Lower leg skin (tissue), 4 donors: ENCODE measurements around the gene CRY2. TPM values are rescaled to one million over a fixed set of nuclear protein-coding genes. Genes with fewer than 3 reads are reported as not detected.
A peak's percentile ranks its signal among the peaks of the same experiment; 100 is the strongest.

Experiments used
- DNase-seq, 2 donors: peaks; one replicate each; pipeline ENCODE4 v3.0.0-alpha.2; 2019; ENCODE audit warnings: low spot score in 2 of 2
- H3K4me3 ChIP-seq: fragments of 200-600 bp; sonication (generic); 2 replicates; pipeline ENCODE4 v1.5.1; 2017; ENCODE audit warnings: mild to moderate bottlenecking, low read depth; ENCODE audit not compliant: poor library complexity, severe bottlenecking
- POLR2A ChIP-seq, 2 donors: fragments of 450-650 bp; IDR thresholded peaks; one replicate each; pipeline ENCODE4 v1.6.1; 2016 to 2017; ENCODE audit warnings: antibody characterized with exemption in 2 of 2, mild to moderate bottlenecking in 1 of 2, moderate library complexity in 1 of 2
- WGBS, 2 donors: methylation state at CpG; one replicate each; pipeline ENCODE4 v1.1.5; 2018; 5-methylcytosine and 5-hydroxymethylcytosine counted together
- intact Hi-C: fragments of 100-400 bp; cut with DNase I; formaldehyde crosslinking; loops from one replicate; pipeline ENCODE4 v1.15.0; 2023; ENCODE audit warnings: low total_unique reads
- total RNA-seq, 4 donors: library from RNA; depleted of rRNA; stranded (reverse); fragments of >200 nt; gene quantifications; one replicate each; pipeline ENCODE4 v1.1.0, GENCODE V29; 2016
- TF ChIP-seq, protein P1 (sequence below), 3 donors: fragments of 450-650 bp; IDR thresholded peaks; one replicate each; pipeline ENCODE4 v1.5.1; 2016; ENCODE audit warnings: antibody characterized with exemption in 3 of 3, mild to moderate bottlenecking in 3 of 3, moderate library complexity in 2 of 3

CRY2 gene
- total RNA-seq, 4 donors from 2014 or later = 59.6 to 92.1 (median 70.1) TPM

DNA sequence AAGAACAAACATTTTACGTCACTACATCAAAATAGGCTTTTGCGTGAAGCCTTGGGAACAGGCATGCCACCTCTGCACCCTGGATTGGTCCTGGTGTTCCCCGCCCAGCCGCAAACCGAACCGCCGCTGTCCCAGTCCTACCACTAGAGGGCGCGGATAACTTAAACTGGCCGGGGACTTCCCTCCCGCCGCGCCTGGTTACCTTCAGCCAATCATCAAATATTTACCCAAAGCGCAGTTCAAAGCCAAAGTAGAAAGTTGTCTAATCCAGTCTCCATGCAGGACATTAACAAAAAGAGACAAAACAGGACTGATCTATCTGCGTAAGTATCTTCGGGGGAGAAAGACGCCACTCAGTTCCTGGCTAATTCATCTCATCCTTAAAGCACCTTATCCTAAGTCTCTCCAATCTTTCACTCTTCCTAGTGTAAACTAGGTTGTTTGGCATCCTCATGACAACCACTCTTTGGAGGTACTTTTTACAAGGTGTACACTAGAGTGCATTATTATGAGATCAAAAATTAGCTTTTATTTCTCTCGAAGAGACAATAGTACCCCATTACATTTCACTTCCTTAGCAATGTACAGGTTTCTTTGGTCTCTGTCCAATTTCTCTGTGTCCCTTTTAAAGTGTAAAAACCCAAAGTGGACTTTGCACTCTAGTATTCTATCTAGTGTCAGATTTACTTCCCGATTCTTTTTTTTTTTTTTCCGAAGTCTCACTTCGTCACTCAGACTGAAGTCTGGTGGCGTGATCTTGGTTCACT lies 3.9 kb upstream of the CRY2 start:
- no peak overlapping the region for H3K4me3 ChIP-seq
- intact Hi-C loops = no loop called here
- 17% methylated on average over 22 of the region's 22 CpGs for WGBS, 2 donors

DNA sequence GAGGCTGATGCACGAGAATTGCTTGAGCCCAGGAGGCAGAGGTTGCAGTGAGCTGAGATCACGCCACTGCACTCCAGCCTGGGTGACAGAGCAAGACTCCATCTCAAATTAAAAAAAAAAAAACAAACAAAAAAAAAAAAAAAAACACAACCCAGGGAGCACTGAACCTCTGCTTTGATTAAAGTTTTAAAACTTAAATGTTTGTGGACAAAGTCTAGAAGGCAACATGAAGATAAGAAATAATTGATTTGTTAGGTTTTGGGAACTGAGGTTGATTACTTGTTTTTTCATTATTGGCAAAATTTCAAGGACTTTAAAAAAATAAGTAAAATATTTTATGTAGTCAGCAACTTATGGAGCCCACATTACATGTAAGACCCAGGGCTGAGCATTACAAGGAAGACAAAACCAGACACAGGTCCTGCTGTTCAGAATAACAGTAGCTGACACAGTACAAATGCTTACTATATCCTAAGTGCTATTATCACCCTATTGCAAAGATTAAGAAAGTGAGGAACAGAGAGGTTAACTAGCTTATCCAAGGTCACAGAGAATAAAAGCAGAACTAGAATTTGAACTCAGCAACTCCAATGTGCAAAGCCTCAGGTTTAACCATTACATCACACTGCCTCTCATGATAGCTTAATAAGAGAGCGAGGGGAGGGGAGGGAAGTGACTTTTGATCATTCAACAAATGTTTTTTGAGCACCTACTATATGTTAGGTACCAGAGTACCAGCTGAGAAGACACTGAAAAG lies 2.3 kb upstream of the CRY2 start:
- no peak overlapping the region for H3K4me3 ChIP-seq
- intact Hi-C loops = no loop called here
- TF ChIP-seq POLR2A (IDR thresholded peaks at IDR 0.05) = no peak
- TF ChIP-seq, protein P1, sequence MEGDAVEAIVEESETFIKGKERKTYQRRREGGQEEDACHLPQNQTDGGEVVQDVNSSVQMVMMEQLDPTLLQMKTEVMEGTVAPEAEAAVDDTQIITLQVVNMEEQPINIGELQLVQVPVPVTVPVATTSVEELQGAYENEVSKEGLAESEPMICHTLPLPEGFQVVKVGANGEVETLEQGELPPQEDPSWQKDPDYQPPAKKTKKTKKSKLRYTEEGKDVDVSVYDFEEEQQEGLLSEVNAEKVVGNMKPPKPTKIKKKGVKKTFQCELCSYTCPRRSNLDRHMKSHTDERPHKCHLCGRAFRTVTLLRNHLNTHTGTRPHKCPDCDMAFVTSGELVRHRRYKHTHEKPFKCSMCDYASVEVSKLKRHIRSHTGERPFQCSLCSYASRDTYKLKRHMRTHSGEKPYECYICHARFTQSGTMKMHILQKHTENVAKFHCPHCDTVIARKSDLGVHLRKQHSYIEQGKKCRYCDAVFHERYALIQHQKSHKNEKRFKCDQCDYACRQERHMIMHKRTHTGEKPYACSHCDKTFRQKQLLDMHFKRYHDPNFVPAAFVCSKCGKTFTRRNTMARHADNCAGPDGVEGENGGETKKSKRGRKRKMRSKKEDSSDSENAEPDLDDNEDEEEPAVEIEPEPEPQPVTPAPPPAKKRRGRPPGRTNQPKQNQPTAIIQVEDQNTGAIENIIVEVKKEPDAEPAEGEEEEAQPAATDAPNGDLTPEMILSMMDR (IDR thresholded peaks at IDR 0.05) = no peak
- no peak for DNase-seq
- WGBS, 2 donors = 80 to 84% methylated on average over 3 of the region's 3 CpGs

More for the DNA sequence above, 3.9 kb upstream of the CRY2 start:
- DNase-seq = peak; percentile 92 to 98
- no peak for TF ChIP-seq POLR2A (IDR thresholded peaks at IDR 0.05)
- TF ChIP-seq, protein P1 (IDR thresholded peaks at IDR 0.05) = peak in 2 of 3 donors; percentile 38 to 82

DNA sequence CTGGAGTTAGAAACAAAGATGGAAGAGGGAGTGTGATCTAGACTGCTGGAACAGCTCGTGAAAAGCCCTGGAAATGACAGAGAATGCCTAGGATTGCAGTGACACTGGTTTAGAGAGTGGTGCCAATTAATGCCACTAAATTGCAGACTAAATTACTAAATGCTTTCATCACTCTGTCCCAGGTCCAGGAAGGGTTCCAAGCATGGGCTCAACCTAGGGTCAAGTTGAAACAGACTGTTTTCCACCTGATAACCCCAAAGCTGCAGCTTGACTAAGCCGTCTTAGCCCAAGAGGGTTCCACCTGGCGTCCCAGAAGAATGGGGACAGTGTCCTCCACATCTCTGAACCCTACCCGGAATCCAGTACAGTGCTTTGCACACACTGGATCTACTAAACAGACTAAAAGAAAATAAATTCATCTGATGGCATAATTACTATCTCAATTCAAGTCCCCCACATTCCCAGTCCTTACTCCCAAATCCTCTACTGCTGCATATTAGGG lies 1.1 kb upstream of the CRY2 start:
- intact Hi-C loops = no loop called here
- no peak for TF ChIP-seq POLR2A (IDR thresholded peaks at IDR 0.05)
- TF ChIP-seq, protein P1 (IDR thresholded peaks at IDR 0.05) = no peak
- 81 to 85% methylated on average over 4 of the region's 4 CpGs for WGBS, 2 donors
- H3K4me3 ChIP-seq = no peak overlapping the region
- DNase-seq = peak in 1 of 2 donors; percentile 74

DNA sequence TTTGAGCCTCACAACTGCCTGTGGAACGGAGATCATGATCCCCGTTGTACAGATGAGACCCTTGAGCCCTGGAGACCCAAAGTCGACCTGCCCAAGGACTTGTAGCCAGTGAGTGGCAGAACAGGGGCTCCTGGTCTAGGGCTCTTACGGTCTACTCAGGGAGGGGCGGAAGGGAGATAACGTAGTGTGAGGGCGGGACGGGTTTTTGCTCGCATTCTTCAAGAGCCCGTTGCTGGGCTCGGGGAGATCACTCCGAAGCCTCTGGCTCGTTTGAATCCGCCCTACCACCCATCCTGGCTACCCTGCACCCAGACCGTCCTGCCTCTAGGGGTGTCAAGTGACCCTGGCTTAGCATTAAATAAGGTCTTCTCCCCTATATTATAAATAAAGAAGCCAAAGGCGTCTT lies 639 bp downstream of the CRY2 start:
- TF ChIP-seq, protein P1 (IDR thresholded peaks at IDR 0.05) = no peak
- TF ChIP-seq POLR2A (IDR thresholded peaks at IDR 0.05) = no peak
- peak; percentile 53 to 87 for DNase-seq
- H3K4me3 ChIP-seq = peak overlapping the region; percentile 87
- intact Hi-C loops = no loop called here
- 0 to 1% methylated on average over 16 of the region's 16 CpGs for WGBS, 2 donors

DNA sequence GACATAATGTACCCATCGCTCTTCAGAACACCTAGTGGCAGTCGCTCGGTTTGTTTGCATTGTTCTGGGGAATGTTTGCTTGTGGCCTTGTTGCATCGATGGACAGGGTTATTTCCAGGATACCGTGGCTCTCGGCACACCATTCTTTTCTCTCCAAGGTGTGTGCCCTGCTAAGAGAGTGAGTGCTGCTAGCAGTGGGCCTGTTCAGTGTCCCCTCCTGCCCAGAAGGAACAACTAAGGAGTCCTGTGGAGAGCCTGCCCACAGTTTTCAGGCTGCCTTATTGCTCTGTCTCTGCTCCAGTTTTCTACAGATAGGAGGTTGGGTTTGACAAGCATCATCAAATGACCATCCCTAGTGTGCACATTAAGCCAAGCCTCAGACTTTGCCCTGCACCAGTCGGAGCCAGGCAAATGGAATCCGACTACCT lies 1.4 kb downstream of the CRY2 start:
- WGBS, 2 donors = 23 to 35% methylated on average over 8 of the region's 8 CpGs
- no peak overlapping the region for H3K4me3 ChIP-seq
- peak in 1 of 2 donors; percentile 58 for DNase-seq
- TF ChIP-seq, protein P1 (IDR thresholded peaks at IDR 0.05) = no peak
- no peak for TF ChIP-seq POLR2A (IDR thresholded peaks at IDR 0.05)
- intact Hi-C loops = no loop called here
